HG02798 (cell line): Measurements from ENCODE around the gene ING5.

Experiments
- ATAC-seq: cut with Tn5 transposase; IDR thresholded peaks from one replicate; pipeline ENCODE4 v1.9.1; 2021; ENCODE audit warnings: mild to moderate bottlenecking; ENCODE audit not compliant: unreplicated experiment, poor library complexity

The ING5 gene

DNA sequence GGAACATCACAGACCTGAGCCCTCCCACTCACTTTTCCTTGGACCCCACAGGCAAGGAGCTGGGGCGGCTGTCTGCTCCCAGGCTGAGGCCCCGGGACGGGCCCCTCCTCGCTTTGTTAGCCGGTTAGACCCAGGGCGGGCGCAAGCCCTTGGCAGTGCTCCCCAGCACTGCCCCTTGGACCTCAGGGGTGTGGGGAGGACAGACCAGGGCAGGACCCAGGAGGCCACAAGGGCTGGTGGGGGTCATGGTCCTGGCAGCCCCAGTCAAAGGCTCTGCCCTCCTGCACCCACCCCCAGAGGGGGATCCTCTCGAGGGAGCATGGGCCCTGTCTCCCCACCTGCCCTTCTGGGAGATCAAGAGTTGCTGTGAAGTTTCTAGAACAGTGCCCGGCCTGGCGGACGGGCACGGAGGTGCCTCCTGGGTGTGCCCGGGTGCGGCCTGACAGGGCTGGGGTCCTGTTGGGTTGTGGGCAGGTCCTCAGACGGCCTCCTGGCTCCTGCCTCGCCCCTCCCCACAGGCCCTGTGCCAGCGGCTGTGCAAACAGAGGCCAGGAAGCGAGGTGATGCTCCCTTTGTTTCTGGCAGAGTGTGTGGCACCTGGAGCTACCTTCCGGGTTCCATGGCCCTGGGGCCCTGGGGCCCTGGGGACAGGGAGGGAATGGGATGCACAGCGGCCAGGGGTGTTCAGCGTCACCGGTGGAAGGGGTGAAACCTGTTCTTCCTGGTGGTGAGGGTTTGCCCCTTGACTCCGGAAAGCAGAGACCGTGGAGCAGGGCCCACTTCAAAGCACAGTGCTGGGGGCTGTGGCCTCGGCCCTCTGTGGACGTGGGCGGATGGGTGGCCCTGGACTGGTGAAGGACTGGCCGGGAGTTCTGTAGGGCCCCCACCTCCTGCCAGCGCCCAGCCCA is 71.9 kb downstream of the ING5 start:
- no peak for ATAC-seq

DNA sequence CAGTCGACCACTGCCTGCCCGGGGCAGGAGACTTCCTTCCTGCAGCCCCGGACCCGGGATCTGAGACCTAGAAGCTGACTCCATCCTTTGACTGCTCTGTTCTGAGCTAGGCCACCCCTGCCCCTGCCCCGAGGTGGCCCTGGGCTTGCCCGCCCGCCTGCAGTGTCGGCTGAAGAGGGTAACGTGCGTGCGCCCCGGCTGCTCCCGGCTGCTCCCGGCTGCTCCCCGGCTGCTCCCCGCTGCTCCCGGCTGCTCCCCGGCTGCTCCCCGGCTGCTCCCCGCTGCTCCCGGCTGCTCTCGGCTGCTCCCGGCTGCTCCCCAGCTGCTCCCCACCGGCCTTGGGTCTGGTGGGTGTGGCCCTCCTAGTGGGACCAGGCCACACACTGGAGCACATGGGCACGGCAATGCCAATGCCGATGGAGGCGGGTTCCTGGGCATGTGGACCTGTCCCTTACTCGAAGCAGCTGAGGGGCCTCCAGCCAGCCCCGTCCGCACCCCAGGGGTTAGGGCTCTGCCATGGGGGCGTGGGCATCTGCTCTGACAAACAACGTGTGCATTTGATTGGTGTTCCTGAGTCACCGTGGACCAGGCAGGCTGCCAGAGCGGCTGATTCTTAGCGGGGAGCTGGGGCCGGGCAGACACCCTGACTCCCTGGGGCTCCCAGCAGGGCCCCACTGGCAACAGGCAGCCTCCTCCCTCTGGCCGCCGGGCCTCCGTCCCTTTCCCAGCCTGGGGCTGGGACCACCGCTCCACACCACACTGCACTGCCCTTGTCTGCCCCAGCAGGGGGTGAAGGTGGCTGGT is 72.8 kb downstream of the ING5 start:
- no peak for ATAC-seq

DNA sequence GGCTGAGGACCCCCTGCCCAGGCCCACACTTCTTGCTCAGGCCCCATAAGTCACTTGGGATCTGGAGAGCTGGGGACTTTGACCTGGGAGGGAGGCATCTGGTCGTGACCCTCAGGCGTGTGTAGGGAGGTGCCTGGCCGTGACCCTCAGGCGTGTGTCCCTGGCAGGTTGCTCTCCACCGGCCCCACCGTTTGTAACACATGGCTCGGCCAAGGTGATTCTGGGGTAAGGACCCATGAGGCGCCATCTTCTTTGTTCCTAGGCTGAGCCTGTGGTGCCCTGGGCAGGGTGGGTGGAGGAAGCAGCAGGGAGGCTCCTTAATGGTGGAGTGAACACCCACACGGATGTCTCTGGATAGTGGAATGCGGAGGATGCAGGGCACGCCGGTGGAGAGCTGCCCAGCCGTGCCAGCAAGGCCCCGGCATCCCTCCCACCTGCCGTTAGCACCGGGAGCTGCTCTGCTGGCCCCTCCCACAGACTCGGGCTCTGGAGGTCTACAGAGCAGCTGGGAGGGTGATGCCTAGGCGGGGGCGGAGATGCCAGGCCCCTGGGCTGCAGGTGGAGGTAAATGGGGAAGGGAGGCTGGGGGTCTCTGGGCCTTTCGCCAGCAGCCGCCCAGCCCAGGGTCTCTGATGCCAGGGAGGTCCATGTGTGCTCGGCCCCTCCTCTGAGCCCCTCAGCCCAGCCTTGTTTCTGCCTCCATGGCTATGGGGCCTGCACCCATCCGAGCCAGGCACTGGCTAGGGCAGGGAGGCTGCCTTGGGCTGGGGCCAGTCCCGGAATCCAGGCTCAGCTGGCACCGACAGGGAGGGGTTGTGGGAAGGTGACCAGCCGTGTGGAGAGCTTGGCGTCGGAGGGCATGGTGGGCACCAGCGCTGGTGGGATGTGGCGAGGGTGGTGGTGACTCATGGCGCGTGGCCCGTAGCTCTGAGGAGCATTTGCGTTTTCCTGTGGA is 73.7 kb downstream of the ING5 start:
- ATAC-seq: no peak

DNA sequence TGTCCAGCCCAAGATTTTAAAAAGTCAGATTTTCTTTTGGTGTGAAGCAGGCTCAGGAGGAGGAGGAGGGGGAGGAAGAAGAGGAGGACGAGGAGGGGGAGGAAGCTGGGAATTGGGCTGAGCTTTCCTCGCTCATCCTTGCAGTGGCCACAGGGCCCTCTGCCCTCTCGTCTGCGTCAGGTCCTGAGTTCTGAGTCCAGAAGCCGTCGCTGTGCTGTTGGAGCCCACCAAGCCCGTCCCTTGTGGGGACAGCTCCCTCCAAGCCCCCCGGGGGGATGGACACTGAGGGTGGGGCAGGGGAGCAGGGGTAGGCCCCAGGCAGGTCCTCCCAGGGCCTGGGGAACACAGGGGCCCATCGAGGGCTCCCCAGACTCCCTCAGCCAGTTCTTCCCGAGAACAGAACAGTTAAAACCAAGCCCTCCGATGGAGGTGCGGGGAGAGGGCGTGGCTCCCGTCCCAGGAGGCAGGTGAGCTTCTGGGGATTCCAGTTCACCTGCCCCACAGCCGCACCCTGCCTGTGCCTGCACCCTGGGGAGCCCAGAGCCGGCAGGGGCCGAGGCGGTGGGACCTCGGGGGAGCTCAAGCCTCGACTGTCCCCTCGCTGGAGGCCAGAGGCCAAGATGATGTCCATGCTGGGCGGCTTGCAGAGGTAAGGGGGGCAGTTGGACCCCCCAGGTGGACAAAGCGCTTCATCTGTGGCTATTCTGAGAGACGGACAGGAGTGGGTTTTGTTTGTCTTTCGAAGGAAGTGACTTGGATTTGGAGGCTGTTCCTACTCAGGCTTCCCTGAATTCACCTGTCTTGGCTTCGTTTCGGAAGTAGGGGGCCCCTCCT is 74.7 kb downstream of the ING5 start, which contains the start of gene GAL3ST2:
Gene GAL3ST2, plus strand, starts transcription at position 487 of the 834 bp plus-strand sequence. Its CDS starts 134 bp downstream, at position 621.
- ATAC-seq: no peak

GRCh38 chr2:241777170-241777685 is 75.4 kb downstream of the ING5 start:
- ATAC-seq: no peak

DNA sequence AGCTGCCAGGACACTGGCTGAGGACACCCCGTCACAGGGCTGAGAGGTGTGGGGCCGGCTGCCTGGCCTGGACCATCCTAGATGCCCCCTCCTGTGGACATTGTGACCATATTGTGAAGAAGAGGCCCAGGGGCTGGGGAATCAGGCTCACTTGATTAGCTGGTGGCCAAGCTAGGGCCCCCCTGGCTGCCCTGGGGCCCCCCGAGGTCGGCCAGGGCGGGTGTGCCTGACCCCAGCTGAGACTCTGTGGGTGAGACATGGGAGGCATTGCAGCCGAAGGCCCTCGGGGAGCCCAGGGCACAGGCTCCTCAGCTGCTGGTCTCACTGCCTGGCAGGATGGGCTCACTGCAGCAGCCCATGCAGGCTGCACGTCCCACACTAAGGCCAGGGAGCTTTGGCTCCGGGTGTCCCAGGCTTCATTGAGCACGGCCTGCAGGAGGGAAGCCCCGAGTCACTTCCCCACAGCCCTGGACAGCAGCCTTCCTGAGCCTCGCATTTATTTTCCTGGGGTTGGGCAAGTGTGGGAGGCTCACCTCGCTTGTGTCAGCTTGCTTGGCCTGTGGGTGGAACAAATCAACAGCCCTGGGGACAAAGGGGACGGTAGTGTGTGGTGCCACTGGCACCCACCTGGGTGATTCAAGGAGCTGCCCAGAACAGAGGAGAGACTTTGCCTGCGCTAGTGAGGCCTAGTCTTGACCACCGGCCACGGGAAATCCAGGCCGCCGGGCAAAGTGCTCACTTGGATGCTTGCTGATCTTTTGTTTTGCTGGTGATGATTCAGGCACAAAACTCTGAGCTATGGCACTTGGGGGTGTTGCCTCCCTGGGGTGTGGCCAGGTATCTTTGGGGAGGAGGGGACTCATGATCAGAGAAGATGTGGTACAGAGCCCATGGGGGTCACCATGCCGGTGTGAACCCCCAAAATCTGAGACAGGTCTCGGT is 76.1 kb downstream of the ING5 start:
- no peak for ATAC-seq
